ENCODE data around the gene MN1. TPM values are rescaled to one million over a fixed set of nuclear protein-coding genes. Genes with fewer than 3 reads are reported as not detected.

Gene MN1
- 0.45 and 2.3 TPM in 2 replicates for total RNA-seq

DNA sequence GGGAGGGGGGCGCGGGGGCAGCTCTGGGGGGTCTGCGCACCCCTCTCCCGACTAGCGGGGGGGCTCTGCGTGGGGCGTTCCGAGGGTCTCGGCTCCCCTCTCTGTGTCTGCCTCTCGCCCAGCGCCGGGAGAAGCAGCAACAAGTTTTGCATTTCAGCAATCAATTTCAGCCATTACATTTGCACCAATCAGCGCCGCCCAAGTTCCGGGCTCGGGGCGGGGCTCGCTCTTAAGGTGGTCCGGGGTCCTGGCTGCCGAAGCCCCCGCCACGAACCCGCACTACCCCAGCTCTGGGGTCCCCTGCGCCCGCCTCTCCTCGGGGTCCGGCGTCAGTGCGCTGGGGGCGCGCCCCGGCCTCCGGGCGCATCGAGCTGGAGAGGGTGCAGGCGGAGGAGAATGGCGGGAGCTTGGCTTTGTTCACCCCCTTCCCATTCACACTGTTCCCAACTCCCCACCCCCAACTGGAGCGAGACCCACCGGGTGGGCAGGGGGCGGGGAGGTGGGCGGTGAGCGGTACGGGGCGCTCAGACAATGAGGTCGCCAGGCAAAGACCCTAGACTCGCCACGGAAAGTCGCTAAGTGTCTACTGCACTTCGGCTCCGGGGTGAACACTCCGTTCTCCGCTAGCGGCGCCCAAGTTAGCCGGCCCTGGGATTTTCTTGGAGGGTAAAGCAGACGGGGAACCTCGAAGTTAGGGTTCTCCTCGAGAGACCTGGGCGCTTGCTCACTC lies at the start of gene MN1:
TSS of gene MN1 (minus strand) at position 141 of the 730 bp plus-strand sequence. CDS start 1,213 bp downstream, outside the sequence.

Other genes starting within 250 kb of the MN1 start
- gene PITPNB, start 117.5 kb upstream of the MN1 start, total RNA-seq: 26.4 and 40.6 TPM in 2 replicates